ENCODE results near the gene FGF1. TPM values are rescaled to one million over a fixed set of nuclear protein-coding genes. Genes with fewer than 3 reads are reported as not detected.

The FGF1 gene
- total RNA-seq, 2 experiments from 2014 or later = not detected

GRCh38 chr5:142547445-142548380 lies 138.2 kb downstream of the FGF1 start:
- H3K4me3 Mint-ChIP-seq = no peak overlapping the region
- DNase-seq (no peak), ATAC-seq (ENCODE audit: low read depth) (no peak)
- no peaks in the 10 kb centered on the region for H3K9me3 Mint-ChIP-seq
- peaks cover 41% of the 10 kb centered on the region for H3K27me3 Mint-ChIP-seq
- no peak overlapping the region for H3K27ac Mint-ChIP-seq
- no peaks in the 10 kb centered on the region for H3K36me3 Mint-ChIP-seq
- peaks cover 3% of the 10 kb centered on the region for H3K4me1 Mint-ChIP-seq
- POLR2A ChIA-PET = no interaction called here

GRCh38 chr5:142545650-142546322 lies 140.1 kb downstream of the FGF1 start:
- Mint-ChIP-seq H3K9me3 (no peaks in the 10 kb centered on the region), H3K27me3 (peaks cover 23% of the 10 kb centered on the region), H3K4me3 (no peak overlapping the region), H3K4me1 (peaks cover 1% of the 10 kb centered on the region), H3K27ac (no peak overlapping the region), H3K36me3 (no peaks in the 10 kb centered on the region)
- no peak for ATAC-seq (ENCODE audit: low read depth)
- POLR2A ChIA-PET = no interaction called here
- DNase-seq = no peak

GRCh38 chr5:142544946-142545649 lies 140.8 kb downstream of the FGF1 start:
- POLR2A ChIA-PET = no interaction called here
- no peak for ATAC-seq (ENCODE audit: low read depth)
- peaks cover 19% of the 10 kb centered on the region for H3K27me3 Mint-ChIP-seq
- H3K36me3 Mint-ChIP-seq = no peaks in the 10 kb centered on the region
- no peak overlapping the region for H3K27ac Mint-ChIP-seq
- no peak overlapping the region for H3K4me3 Mint-ChIP-seq
- H3K4me1 Mint-ChIP-seq = peaks cover 1% of the 10 kb centered on the region
- DNase-seq = no peak
- H3K9me3 Mint-ChIP-seq = no peaks in the 10 kb centered on the region

- no peak for ATAC-seq (ENCODE audit: low read depth)
- H3K4me1 Mint-ChIP-seq = peaks cover 1% of the 10 kb centered on the region
- DNase-seq = no peak
- H3K36me3 Mint-ChIP-seq = no peaks in the 10 kb centered on the region
- POLR2A ChIA-PET = no interaction called here
- H3K27ac Mint-ChIP-seq = no peak overlapping the region
- peaks cover 10% of the 10 kb centered on the region for H3K27me3 Mint-ChIP-seq
- H3K4me3 Mint-ChIP-seq = no peak overlapping the region
- H3K9me3 Mint-ChIP-seq = no peaks in the 10 kb centered on the region
These were observed 141.7 kb downstream of the FGF1 start for GRCh38 chr5:142544071-142544753.

- Mint-ChIP-seq H3K27me3 (peaks cover 5% of the 10 kb centered on the region), H3K36me3 (no peaks in the 10 kb centered on the region), H3K9me3 (peaks cover 2% of the 10 kb centered on the region), H3K4me3 (no peak overlapping the region), H3K4me1 (no peaks in the 10 kb centered on the region), H3K27ac (no peak overlapping the region)
- DNase-seq (no peak), ATAC-seq (ENCODE audit: low read depth) (no peak)
- POLR2A ChIA-PET = no interaction called here
These were observed 143.0 kb downstream of the FGF1 start for GRCh38 chr5:142542906-142543305.

Other genes with a start within 250 kb of the FGF1 start
- gene ARHGAP26, start 84.3 kb upstream of the FGF1 start, total RNA-seq = 10 to 100 TPM; 30.6 to 32.0 TPM